Panc1 (cell line): ENCODE results near the gene LCA5L.

Experiments
- CTCF ChIP-seq: fragments of 450-650 bp; IDR thresholded peaks from 2 replicates; pipeline ENCODE4 v1.5.1; 2017; ENCODE audit warnings: mild to moderate bottlenecking
- POLR2AphosphoS5 ChIP-seq: IDR thresholded peaks from 2 replicates; pipeline ENCODE4 v1.6.1; 2012; ENCODE audit warnings: mild to moderate bottlenecking, low read depth, low read length, moderate library complexity
- REST ChIP-seq, 2 experiments: IDR thresholded peaks; 2 replicates each; pipeline ENCODE4 v1.6.1; 2011 to 2012; ENCODE audit warnings: low read depth in 2 of 2, control low read depth in 1 of 2, low read length in 1 of 2, mild to moderate bottlenecking in 1 of 2, moderate library complexity in 1 of 2; ENCODE audit not compliant: insufficient read depth in 1 of 2
- SIN3A ChIP-seq: IDR thresholded peaks from 2 replicates; pipeline ENCODE4 v1.6.1; 2012; ENCODE audit warnings: low read depth, mild to moderate bottlenecking, low read length, moderate library complexity, borderline replicate concordance; ENCODE audit not compliant: insufficient read depth
- TCF7L2 ChIP-seq: IDR thresholded peaks from 2 replicates; pipeline ENCODE4 v1.6.1; 2011; ENCODE audit warnings: mild to moderate bottlenecking, low read depth, low read length, inconsistent platforms

GRCh38 chr21:39375446-39375845, 70.1 kb downstream of the LCA5L start:
- TF ChIP-seq CTCF: no peak
- TF ChIP-seq TCF7L2: no peak
- no peak for TF ChIP-seq REST (IDR thresholded peaks at IDR 0.05; ENCODE audit: insufficient read depth in 1 of 2, low read depth in 2 of 2, low read length in 1 of 2)
- TF ChIP-seq POLR2AphosphoS5: no peak
- TF ChIP-seq SIN3A: no peak
